ENCODE measurements around the gene NDUFC1.

- no peak for TF ChIP-seq ATF3 (IDR thresholded peaks at IDR 0.05; ENCODE audit: insufficient read depth, low read depth, low read length)
- peak; percentile 43; the same call in 1 of the 2 replicates for TF ChIP-seq POLR2AphosphoS5 (IDR thresholded peaks at IDR 0.05; ENCODE audit: low read depth, low read length)
- TF ChIP-seq CTCF (IDR thresholded peaks at IDR 0.05; ENCODE audit: control extremely low read depth in 1 of 3, insufficient read depth in 1 of 3, low read depth in 1 of 3, low read length in 3 of 3): no peak
- no peak for TF ChIP-seq CEBPB (IDR thresholded peaks at IDR 0.05; ENCODE audit: low read depth, low read length)
- no peak for TF ChIP-seq EP300 (IDR thresholded peaks at IDR 0.05; ENCODE audit: borderline replicate concordance in 1 of 2, low read depth in 2 of 2, low read length in 2 of 2)
- TF ChIP-seq GTF2F1 (IDR thresholded peaks at IDR 0.05; ENCODE audit: borderline replicate concordance, low read depth, low read length): no peak
- TF ChIP-seq KDM1A (IDR thresholded peaks at IDR 0.05; ENCODE audit: borderline replicate concordance, low read length): no peak
- TF ChIP-seq POLR2A (IDR thresholded peaks at IDR 0.05; ENCODE audit: control extremely low read depth in 1 of 2, low read depth in 2 of 2, low read length in 2 of 2): peak; percentile 19 to 81
These were observed at the start of gene NDUFC1 for GRCh38 chr4:139301821-139302611.
